GM12878 (cell line): ENCODE measurements around the gene TXNIP. TPM values are rescaled to one million over a fixed set of nuclear protein-coding genes. Genes with fewer than 3 reads are reported as not detected.

Experiments used
- ATAC-seq: fragments of 200-7000 bp; cut with Tn5 transposase; 3 replicates; pipeline ENCODE4 v1.9.1; 2020; ENCODE audit warnings: mild to moderate bottlenecking, moderate library complexity
- BruUV-seq: library from RNA; stranded (reverse); fragments of 400-500 nt; replicated peaks from 2 replicates; lab custom pipeline; 2021; lab: Mats Ljungman, UMichigan
- CTCF ChIA-PET: fragments of 300-600 bp; sonication (Branson Sonifier 250); formaldehyde crosslinking; extraction: SDS; loops from one replicate; lab custom pipeline; 2021; ENCODE audit warnings: inconsistent platforms; lab: Yijun Ruan, JAX
- POLR2A ChIA-PET: fragments of 350-600 bp; formaldehyde crosslinking; extraction: SDS; loops from one replicate; lab custom pipeline; 2021; ENCODE audit warnings: inconsistent platforms; lab: Charles Lee
- RAD21 ChIA-PET: fragments of 300-600 bp; sonication (Branson Sonifier 250); formaldehyde crosslinking; loops from one replicate; lab custom pipeline; 2023; ENCODE audit warnings: antibody characterized with exemption; ENCODE audit not compliant: unreplicated experiment; lab: Charles Lee
- SMC1A ChIA-PET: fragments of 300-600 bp; sonication (Branson Sonifier 250); formaldehyde crosslinking; loops from one replicate; lab custom pipeline; 2023; ENCODE audit not compliant: unreplicated experiment, uncharacterized antibody; lab: Charles Lee
- DNase-seq: peaks from one replicate; pipeline ENCODE4 v3.0.0-alpha.2; 2011; ENCODE audit warnings: low read depth, low spot score
- FAIRE-seq: peaks from 3 replicates; lab custom pipeline; 2011; peaks lifted over from hg19 to GRCh38; lab: Jason Lieb, UNC
- H2AFZ ChIP-seq: 2 replicates; pipeline ENCODE4 v1.6.0; 2011; ENCODE audit warnings: low read depth, low read length, control low read depth; ENCODE audit not compliant: control insufficient read depth
- H3K27ac ChIP-seq: 2 replicates; pipeline ENCODE4 v1.5.1; 2011; ENCODE audit warnings: control low read depth; ENCODE audit not compliant: control insufficient read depth, insufficient read depth
- H3K27me3 ChIP-seq, 2 experiments: replicated peaks in 1 of 2; 2 replicates each; pipeline versions ENCODE4 v1.6.0 to v1.6.1; 2011; ENCODE audit warnings: low read length in 1 of 2; ENCODE audit not compliant: control insufficient read depth in 2 of 2, insufficient read depth in 2 of 2
- H3K36me3 ChIP-seq, 2 experiments: 2 replicates each; pipeline ENCODE4 v1.5.1; 2011; ENCODE audit warnings: low read length in 1 of 2; ENCODE audit not compliant: control insufficient read depth in 2 of 2, insufficient read depth in 2 of 2
- H3K4me1 ChIP-seq: 2 replicates; pipeline ENCODE4 v1.6.1; 2011; ENCODE audit warnings: mild to moderate bottlenecking, low read length, moderate library complexity, mixed read lengths; ENCODE audit not compliant: control insufficient read depth, insufficient read depth
- H3K4me2 ChIP-seq: 2 replicates; pipeline ENCODE4 v1.6.0; 2011; ENCODE audit warnings: control low read depth; ENCODE audit not compliant: control insufficient read depth, insufficient read depth
- H3K4me3 ChIP-seq: fragments of 200-600 bp; sonication (generic); 2 replicates; pipeline ENCODE4 v1.5.1; 2016
- H3K79me2 ChIP-seq: 2 replicates; pipeline ENCODE4 v1.6.0; 2011; ENCODE audit warnings: low read length; ENCODE audit not compliant: control insufficient read depth, insufficient read depth
- H3K9ac ChIP-seq: 2 replicates; pipeline ENCODE4 v1.8.0; 2011; ENCODE audit warnings: low read length, control low read depth, mixed read lengths; ENCODE audit not compliant: control insufficient read depth, insufficient read depth
- H3K9me3 ChIP-seq: replicated peaks from 3 replicates; pipeline ENCODE4 v1.5.1; 2011; ENCODE audit warnings: mild to moderate bottlenecking, low read length; ENCODE audit not compliant: control insufficient read depth, insufficient read depth
- H4K20me1 ChIP-seq: 2 replicates; pipeline ENCODE4 v1.6.0; 2011; ENCODE audit not compliant: control insufficient read depth, insufficient read depth
- CBX3 ChIP-seq: fragments of 200-600 bp; sonication (generic); IDR thresholded peaks from 2 replicates; pipeline ENCODE4 v1.6.1; 2016; ENCODE audit warnings: low read depth, borderline replicate concordance
- CHD2 ChIP-seq: IDR thresholded peaks from 2 replicates; pipeline ENCODE4 v1.6.1; 2011; ENCODE audit warnings: low read depth, low read length, improper control_type of control experiment, borderline replicate concordance
- FOXK2 ChIP-seq: fragments of 450-650 bp; IDR thresholded peaks from 2 replicates; pipeline ENCODE4 v1.6.1; 2017; ENCODE audit warnings: mild to moderate bottlenecking, moderate library complexity
- FOXM1 ChIP-seq: IDR thresholded peaks from 2 replicates; pipeline ENCODE4 v1.6.1; 2012; ENCODE audit warnings: low read depth, mild to moderate bottlenecking, inconsistent platforms, low read length, moderate library complexity
- HDAC2 ChIP-seq: fragments of 200-600 bp; sonication (generic); IDR thresholded peaks from 2 replicates; pipeline ENCODE4 v1.6.1; 2017
- IKZF1 ChIP-seq: fragments of 450-650 bp; conservative IDR thresholded peaks from 2 replicates; pipeline ENCODE4 v1.6.1; 2017; ENCODE audit warnings: antibody characterized with exemption, mild to moderate bottlenecking
- MYB ChIP-seq: fragments of 150-350 bp; IDR thresholded peaks from 2 replicates; pipeline ENCODE4 v1.6.1; 2014; ENCODE audit warnings: mild to moderate bottlenecking, low read depth, low read length, borderline replicate concordance
- POLR2AphosphoS5 ChIP-seq: IDR thresholded peaks from 2 replicates; pipeline ENCODE4 v1.6.1; 2011; ENCODE audit warnings: mild to moderate bottlenecking, low read length, inconsistent platforms
- RAD21 ChIP-seq: IDR thresholded peaks from 2 replicates; pipeline ENCODE4 v1.6.1; 2011; ENCODE audit warnings: mild to moderate bottlenecking, low read depth, low read length, moderate library complexity; ENCODE audit not compliant: insufficient read depth
- RFX5 ChIP-seq: IDR thresholded peaks from 2 replicates; pipeline ENCODE4 v1.6.1; 2011; ENCODE audit warnings: low read depth, low read length, improper control_type of control experiment
- RUNX3 ChIP-seq: IDR thresholded peaks from 2 replicates; pipeline ENCODE4 v1.6.1; 2012; ENCODE audit warnings: low read length, inconsistent platforms
- ZBED1 ChIP-seq: IDR thresholded peaks from 2 replicates; pipeline ENCODE4 v1.6.1; 2016; ENCODE audit warnings: borderline replicate concordance
- ZNF207 ChIP-seq: fragments of 450-650 bp; IDR thresholded peaks from 2 replicates; pipeline ENCODE4 v1.6.1; 2014; ENCODE audit warnings: antibody characterized with exemption, mild to moderate bottlenecking, borderline replicate concordance
- ZNF384 ChIP-seq: IDR thresholded peaks from 2 replicates; pipeline ENCODE4 v1.6.1; 2012; ENCODE audit warnings: low read depth, mild to moderate bottlenecking, low read length, improper control_type of control experiment, borderline replicate concordance
- WGBS: methylation state at CpG from one replicate; pipeline ENCODE4 v1.1.6; 2016; ENCODE audit warnings: low lambda C conversion rate; ENCODE audit not compliant: insufficient replicate concordance, insufficient coverage; ENCODE audit errors: missing lambda C conversion rate; 5-methylcytosine and 5-hydroxymethylcytosine counted together
- in situ Hi-C: fragments of 300-500 bp; cut with MboI; formaldehyde crosslinking; loops from 9 replicates; pipeline ENCODE4 v1.14.3; 2018; ENCODE audit warnings: mixed read lengths
- intact Hi-C: fragments of 100-400 bp; cut with micrococcal nuclease; formaldehyde crosslinking; loops from one replicate; pipeline ENCODE4 v1.14.2; 2022; ENCODE audit not compliant: unreplicated experiment
- polyA plus RNA-seq, 11 experiments: library from polyadenylated mRNA; depleted of rRNA in 4 of 11; unstranded in 6 of 11; stranded (reverse) in 5 of 11; fragments of >200 nt; fragmentation: Nextera tagmentation in 4 of 11; fragmentation: Illumina TruSeq in 1 of 11; extraction: Ambion mirVana in 4 of 11; extraction: Trizol in 1 of 11; gene quantifications; 1 replicate in 1 of 11; 2 replicates in 10 of 11; pipeline versions ENCODE4 v1.2.1 to v1.2.3, GENCODE V29; 2011 to 2016; ENCODE audit warnings: inconsistent platforms in 2 of 11, missing spikeins in 2 of 11, low read depth in 1 of 11
- total RNA-seq, 4 experiments: library from RNA; depleted of rRNA in 3 of 4; stranded (reverse); fragments of >200 nt in 3 of 4; fragmentation: Illumina TruSeq in 1 of 4; extraction: Trizol in 1 of 4; gene quantifications; 2 replicates each; pipeline versions ENCODE4 v1.2.1 to v1.2.3, GENCODE V29; 2013 to 2021
- TF ChIP-seq, protein P1 (sequence below): fragments of 450-650 bp; IDR thresholded peaks from 2 replicates; pipeline ENCODE4 v1.6.1; 2017; ENCODE audit warnings: mild to moderate bottlenecking, moderate library complexity
- TF ChIP-seq, protein P2 (sequence below): fragments of 450-650 bp; conservative IDR thresholded peaks from 2 replicates; pipeline ENCODE4 v1.6.1; 2017; ENCODE audit warnings: mild to moderate bottlenecking, moderate library complexity
- TF ChIP-seq, protein P3 (sequence below): IDR thresholded peaks from 2 replicates; pipeline ENCODE4 v1.6.1; 2012; ENCODE audit warnings: low read depth, low read length, improper control_type of control experiment

TXNIP gene
- total and polyA plus RNA-seq, 10 of the 15 experiments (the other 5 are each of a cell fraction or from before 2014, with no cell fraction given): 48.7 to 133 (median 107) TPM

DNA sequence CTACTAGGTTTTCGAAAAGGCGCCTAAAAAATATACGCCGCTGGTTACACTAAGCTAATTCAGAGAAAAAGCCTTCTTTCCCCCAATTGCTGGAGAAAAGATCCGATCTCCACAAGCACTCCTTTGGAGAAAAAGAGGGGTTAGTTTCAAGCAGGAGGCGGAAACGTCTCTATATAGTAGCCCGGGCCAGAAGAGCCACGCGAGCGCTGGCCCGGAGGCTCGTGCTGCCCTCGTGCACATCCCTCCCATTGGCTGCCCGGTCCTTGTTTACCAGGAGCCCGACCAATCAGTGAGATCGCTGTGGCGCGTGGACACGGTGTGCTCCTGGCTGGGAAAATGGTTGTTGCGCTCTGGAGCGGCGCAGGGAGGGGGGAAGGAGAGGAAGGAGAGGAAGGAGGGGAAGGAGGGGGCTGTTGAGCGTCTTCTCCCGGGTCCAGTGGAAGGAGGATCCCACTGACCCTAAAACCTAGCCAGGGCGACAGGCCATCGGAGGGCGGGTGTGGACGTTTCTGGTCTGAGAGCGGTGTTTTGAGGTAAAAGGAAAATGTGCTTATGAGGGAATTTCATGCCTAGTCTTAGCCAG, at the start of gene TXNIP (continued):
- TF ChIP-seq, protein P1, sequence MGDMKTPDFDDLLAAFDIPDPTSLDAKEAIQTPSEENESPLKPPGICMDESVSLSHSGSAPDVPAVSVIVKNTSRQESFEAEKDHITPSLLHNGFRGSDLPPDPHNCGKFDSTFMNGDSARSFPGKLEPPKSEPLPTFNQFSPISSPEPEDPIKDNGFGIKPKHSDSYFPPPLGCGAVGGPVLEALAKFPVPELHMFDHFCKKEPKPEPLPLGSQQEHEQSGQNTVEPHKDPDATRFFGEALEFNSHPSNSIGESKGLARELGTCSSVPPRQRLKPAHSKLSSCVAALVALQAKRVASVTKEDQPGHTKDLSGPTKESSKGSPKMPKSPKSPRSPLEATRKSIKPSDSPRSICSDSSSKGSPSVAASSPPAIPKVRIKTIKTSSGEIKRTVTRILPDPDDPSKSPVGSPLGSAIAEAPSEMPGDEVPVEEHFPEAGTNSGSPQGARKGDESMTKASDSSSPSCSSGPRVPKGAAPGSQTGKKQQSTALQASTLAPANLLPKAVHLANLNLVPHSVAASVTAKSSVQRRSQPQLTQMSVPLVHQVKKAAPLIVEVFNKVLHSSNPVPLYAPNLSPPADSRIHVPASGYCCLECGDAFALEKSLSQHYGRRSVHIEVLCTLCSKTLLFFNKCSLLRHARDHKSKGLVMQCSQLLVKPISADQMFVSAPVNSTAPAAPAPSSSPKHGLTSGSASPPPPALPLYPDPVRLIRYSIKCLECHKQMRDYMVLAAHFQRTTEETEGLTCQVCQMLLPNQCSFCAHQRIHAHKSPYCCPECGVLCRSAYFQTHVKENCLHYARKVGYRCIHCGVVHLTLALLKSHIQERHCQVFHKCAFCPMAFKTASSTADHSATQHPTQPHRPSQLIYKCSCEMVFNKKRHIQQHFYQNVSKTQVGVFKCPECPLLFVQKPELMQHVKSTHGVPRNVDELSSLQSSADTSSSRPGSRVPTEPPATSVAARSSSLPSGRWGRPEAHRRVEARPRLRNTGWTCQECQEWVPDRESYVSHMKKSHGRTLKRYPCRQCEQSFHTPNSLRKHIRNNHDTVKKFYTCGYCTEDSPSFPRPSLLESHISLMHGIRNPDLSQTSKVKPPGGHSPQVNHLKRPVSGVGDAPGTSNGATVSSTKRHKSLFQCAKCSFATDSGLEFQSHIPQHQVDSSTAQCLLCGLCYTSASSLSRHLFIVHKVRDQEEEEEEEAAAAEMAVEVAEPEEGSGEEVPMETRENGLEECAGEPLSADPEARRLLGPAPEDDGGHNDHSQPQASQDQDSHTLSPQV: peak; percentile 100
- peak; percentile 93 for TF ChIP-seq ZBED1
- TF ChIP-seq POLR2AphosphoS5: peak; percentile 99
- TF ChIP-seq, protein P2, sequence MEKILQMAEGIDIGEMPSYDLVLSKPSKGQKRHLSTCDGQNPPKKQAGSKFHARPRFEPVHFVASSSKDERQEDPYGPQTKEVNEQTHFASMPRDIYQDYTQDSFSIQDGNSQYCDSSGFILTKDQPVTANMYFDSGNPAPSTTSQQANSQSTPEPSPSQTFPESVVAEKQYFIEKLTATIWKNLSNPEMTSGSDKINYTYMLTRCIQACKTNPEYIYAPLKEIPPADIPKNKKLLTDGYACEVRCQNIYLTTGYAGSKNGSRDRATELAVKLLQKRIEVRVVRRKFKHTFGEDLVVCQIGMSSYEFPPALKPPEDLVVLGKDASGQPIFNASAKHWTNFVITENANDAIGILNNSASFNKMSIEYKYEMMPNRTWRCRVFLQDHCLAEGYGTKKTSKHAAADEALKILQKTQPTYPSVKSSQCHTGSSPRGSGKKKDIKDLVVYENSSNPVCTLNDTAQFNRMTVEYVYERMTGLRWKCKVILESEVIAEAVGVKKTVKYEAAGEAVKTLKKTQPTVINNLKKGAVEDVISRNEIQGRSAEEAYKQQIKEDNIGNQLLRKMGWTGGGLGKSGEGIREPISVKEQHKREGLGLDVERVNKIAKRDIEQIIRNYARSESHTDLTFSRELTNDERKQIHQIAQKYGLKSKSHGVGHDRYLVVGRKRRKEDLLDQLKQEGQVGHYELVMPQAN: no peak
- TF ChIP-seq, all 136 proteins: peak for 63

DNA sequence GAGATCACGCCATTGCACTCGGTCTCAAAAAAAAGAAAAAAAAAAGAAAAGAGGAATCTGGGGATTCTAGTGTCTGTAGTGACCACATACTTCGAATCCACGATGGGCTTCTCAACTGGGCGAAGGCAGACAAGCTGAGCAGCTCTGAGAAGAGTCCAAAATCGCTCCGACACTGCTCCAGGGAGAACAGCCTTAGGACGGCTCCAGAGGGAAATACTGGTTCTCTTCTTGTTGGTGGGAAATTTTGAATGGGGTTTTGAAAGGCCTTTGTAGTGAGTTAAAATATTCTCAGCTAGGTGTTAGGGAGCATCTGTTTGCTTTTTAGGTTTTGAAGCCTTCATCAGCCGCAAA, 43.4 kb upstream of the TXNIP start:
- WGBS: 80% methylated on average over 9 of the region's 9 CpGs
- no peak overlapping the region for H3K4me2 ChIP-seq
- FAIRE-seq: no peak
- no peaks in the 10 kb centered on the region for H3K36me3 ChIP-seq
- H3K9ac ChIP-seq: no peak overlapping the region
- H3K4me1 ChIP-seq: no peaks in the 10 kb centered on the region; the same call in none of the 2 replicates
- ChIA-PET POLR2A (interaction anchor here (0.5 to 3.7 kb wide), 3 partner anchors 58 to 1918 kb away, joined by 4 to 18 read pairs (median 5); partner anchors contain the start of gene LIX1L), RAD21 (interaction anchor here (3.5 kb wide), 1 partner anchor 11 kb away, joined by 18 read pairs; no protein-coding TSS in a partner anchor), SMC1A (interaction anchor here (4.4 to 6.6 kb wide), 2 partner anchors 13 to 61 kb away, joined by 15 to 60 read pairs; no protein-coding TSS in a partner anchor), CTCF (interaction anchor here (0.6 to 9.5 kb wide), 4 partner anchors 8 to 116 kb away, joined by 3 to 70 read pairs (median 5); no protein-coding TSS in a partner anchor)
- BruUV-seq: no TSS peak
- no peak overlapping the region for H3K4me3 ChIP-seq
- no peak overlapping the region for H3K27ac ChIP-seq
- no peaks in the 10 kb centered on the region for H3K79me2 ChIP-seq
- no peak for ATAC-seq
- H3K27me3 ChIP-seq: no peaks in the 10 kb centered on the region
- in situ Hi-C loops (no loop called here), intact Hi-C loops (loop anchor here (2.0 to 5.0 kb wide), 2 partner anchors 13 to 78 kb away; partner anchors contain the start of genes ANKRD34A and POLR3GL)
- H2AFZ ChIP-seq: no peak overlapping the region
- H3K9me3 ChIP-seq: no peaks in the 10 kb centered on the region
- no peaks in the 10 kb centered on the region for H4K20me1 ChIP-seq
- DNase-seq: no peak
- no peak for TF ChIP-seq RAD21
- no peak for TF ChIP-seq ZNF384
- no peak for TF ChIP-seq IKZF1
- no peak for TF ChIP-seq RUNX3
- TF ChIP-seq, protein P3, sequence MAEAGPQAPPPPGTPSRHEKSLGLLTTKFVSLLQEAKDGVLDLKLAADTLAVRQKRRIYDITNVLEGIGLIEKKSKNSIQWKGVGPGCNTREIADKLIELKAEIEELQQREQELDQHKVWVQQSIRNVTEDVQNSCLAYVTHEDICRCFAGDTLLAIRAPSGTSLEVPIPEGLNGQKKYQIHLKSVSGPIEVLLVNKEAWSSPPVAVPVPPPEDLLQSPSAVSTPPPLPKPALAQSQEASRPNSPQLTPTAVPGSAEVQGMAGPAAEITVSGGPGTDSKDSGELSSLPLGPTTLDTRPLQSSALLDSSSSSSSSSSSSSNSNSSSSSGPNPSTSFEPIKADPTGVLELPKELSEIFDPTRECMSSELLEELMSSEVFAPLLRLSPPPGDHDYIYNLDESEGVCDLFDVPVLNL: no peak
- no peak for TF ChIP-seq MYB
- TF ChIP-seq CBX3: no peak
- no peak for TF ChIP-seq CHD2
- TF ChIP-seq FOXK2: no peak
- no peak for TF ChIP-seq ZNF207
- TF ChIP-seq RFX5: no peak
- TF ChIP-seq HDAC2: no peak
- no peak for TF ChIP-seq FOXM1
